Panc1 (cell line): ENCODE measurements around the gene SUMO1.

ENCODE experiments used
- CTCF ChIP-seq: fragments of 450-650 bp; IDR thresholded peaks from 2 replicates; pipeline ENCODE4 v1.5.1; 2017; ENCODE audit warnings: mild to moderate bottlenecking
- POLR2AphosphoS5 ChIP-seq: IDR thresholded peaks from 2 replicates; pipeline ENCODE4 v1.6.1; 2012; ENCODE audit warnings: mild to moderate bottlenecking, low read depth, low read length, moderate library complexity
- REST ChIP-seq, 2 experiments: IDR thresholded peaks; 2 replicates each; pipeline ENCODE4 v1.6.1; 2011 to 2012; ENCODE audit warnings: low read depth in 2 of 2, control low read depth in 1 of 2, low read length in 1 of 2, mild to moderate bottlenecking in 1 of 2, moderate library complexity in 1 of 2; ENCODE audit not compliant: insufficient read depth in 1 of 2
- SIN3A ChIP-seq: IDR thresholded peaks from 2 replicates; pipeline ENCODE4 v1.6.1; 2012; ENCODE audit warnings: low read depth, mild to moderate bottlenecking, low read length, moderate library complexity, borderline replicate concordance; ENCODE audit not compliant: insufficient read depth
- TCF7L2 ChIP-seq: IDR thresholded peaks from 2 replicates; pipeline ENCODE4 v1.6.1; 2011; ENCODE audit warnings: mild to moderate bottlenecking, low read depth, low read length, inconsistent platforms

GRCh38 chr2:202186641-202187202 is 51.7 kb downstream of the SUMO1 start:
- no peak for TF ChIP-seq CTCF
- no peak for TF ChIP-seq REST (IDR thresholded peaks at IDR 0.05; ENCODE audit: insufficient read depth in 1 of 2, low read depth in 2 of 2, low read length in 1 of 2)
- no peak for TF ChIP-seq POLR2AphosphoS5
- TF ChIP-seq TCF7L2: no peak
- TF ChIP-seq SIN3A: no peak
